ENCODE results near the gene CADPS. TPM values are rescaled to one million over a fixed set of nuclear protein-coding genes. Genes with fewer than 3 reads are reported as not detected.

The CADPS gene
- polyA plus RNA-seq, 1 donor from 2014 or later: 118 TPM

DNA sequence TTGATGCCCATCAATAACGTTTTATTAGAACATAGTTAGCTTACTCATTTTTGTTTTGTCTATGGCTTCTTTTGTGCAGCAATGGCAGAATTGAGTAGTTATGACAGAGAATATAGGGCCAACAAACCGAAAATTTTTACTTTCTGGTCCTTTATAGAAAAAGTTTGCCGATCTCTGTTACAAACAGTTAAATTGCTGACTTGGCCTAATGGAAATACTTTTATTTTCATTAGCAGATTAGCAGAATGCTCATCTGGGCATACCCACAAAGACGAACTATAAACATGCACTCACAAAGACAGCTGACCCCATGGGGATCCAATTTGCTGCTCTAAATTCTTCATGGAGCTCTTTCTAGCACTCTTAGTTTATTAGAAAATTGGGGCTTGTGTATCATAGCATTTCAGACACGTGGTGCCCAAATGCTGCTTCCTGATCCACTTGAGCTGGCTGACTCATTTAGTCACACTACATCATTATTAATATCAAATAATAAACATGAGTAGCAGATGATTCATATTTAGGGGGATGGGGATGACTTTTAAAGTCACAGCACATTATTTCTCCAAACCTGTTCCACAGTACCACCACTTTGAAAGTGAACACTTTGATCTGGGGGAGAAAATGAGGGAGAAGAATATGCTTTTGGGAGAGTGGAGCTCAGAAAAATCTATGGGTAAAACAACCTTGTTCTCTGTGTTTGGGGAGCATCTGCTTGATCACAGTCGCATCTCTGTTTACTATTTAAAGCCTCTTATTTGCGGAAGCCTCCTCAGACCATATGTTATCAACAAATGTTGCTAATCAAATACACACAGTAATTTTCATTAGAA is 273.8 kb downstream of the CADPS start:
- peak overlapping the region; percentile 57 for H3K4me2 ChIP-seq (ENCODE audit: low read length)
- peak overlapping the region; percentile 75 for H3K27ac ChIP-seq (ENCODE audit: low read length)
- TF ChIP-seq SMC3 (conservative IDR thresholded peaks at IDR 0.05; ENCODE audit: poor library complexity) (no peak), EP300 (conservative IDR thresholded peaks at IDR 0.05; ENCODE audit: poor library complexity, severe bottlenecking) (no peak), MXI1 (conservative IDR thresholded peaks at IDR 0.05; ENCODE audit: poor library complexity, severe bottlenecking) (no peak), EZH2 (IDR thresholded peaks at IDR 0.05; ENCODE audit: borderline replicate concordance, insufficient read depth, low read length, poor library complexity, severe bottlenecking) (no peak), POLR2AphosphoS5 (IDR thresholded peaks at IDR 0.05) (no peak), TAF1 (IDR thresholded peaks at IDR 0.05; ENCODE audit: low read depth) (no peak), RAD21 (conservative IDR thresholded peaks at IDR 0.05) (no peak)
- TF ChIP-seq, protein P1, sequence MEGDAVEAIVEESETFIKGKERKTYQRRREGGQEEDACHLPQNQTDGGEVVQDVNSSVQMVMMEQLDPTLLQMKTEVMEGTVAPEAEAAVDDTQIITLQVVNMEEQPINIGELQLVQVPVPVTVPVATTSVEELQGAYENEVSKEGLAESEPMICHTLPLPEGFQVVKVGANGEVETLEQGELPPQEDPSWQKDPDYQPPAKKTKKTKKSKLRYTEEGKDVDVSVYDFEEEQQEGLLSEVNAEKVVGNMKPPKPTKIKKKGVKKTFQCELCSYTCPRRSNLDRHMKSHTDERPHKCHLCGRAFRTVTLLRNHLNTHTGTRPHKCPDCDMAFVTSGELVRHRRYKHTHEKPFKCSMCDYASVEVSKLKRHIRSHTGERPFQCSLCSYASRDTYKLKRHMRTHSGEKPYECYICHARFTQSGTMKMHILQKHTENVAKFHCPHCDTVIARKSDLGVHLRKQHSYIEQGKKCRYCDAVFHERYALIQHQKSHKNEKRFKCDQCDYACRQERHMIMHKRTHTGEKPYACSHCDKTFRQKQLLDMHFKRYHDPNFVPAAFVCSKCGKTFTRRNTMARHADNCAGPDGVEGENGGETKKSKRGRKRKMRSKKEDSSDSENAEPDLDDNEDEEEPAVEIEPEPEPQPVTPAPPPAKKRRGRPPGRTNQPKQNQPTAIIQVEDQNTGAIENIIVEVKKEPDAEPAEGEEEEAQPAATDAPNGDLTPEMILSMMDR (IDR thresholded peaks at IDR 0.05; ENCODE audit: poor library complexity, severe bottlenecking): no peak
- TF ChIP-seq, protein P2, sequence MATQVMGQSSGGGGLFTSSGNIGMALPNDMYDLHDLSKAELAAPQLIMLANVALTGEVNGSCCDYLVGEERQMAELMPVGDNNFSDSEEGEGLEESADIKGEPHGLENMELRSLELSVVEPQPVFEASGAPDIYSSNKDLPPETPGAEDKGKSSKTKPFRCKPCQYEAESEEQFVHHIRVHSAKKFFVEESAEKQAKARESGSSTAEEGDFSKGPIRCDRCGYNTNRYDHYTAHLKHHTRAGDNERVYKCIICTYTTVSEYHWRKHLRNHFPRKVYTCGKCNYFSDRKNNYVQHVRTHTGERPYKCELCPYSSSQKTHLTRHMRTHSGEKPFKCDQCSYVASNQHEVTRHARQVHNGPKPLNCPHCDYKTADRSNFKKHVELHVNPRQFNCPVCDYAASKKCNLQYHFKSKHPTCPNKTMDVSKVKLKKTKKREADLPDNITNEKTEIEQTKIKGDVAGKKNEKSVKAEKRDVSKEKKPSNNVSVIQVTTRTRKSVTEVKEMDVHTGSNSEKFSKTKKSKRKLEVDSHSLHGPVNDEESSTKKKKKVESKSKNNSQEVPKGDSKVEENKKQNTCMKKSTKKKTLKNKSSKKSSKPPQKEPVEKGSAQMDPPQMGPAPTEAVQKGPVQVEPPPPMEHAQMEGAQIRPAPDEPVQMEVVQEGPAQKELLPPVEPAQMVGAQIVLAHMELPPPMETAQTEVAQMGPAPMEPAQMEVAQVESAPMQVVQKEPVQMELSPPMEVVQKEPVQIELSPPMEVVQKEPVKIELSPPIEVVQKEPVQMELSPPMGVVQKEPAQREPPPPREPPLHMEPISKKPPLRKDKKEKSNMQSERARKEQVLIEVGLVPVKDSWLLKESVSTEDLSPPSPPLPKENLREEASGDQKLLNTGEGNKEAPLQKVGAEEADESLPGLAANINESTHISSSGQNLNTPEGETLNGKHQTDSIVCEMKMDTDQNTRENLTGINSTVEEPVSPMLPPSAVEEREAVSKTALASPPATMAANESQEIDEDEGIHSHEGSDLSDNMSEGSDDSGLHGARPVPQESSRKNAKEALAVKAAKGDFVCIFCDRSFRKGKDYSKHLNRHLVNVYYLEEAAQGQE (IDR thresholded peaks at IDR 0.05; ENCODE audit: borderline replicate concordance): no peak
- no peaks in the 10 kb centered on the region for H3K9me3 ChIP-seq (ENCODE audit: low read length)
- H3K36me3 ChIP-seq (ENCODE audit: insufficient read depth, low read length): no peaks in the 10 kb centered on the region
- no peaks in the 10 kb centered on the region for H3K27me3 ChIP-seq (ENCODE audit: insufficient read depth, low read depth, low read length)
- no peaks in the 10 kb centered on the region for H3K9me2 ChIP-seq (ENCODE audit: insufficient read depth, low read length)
- no peaks in the 10 kb centered on the region for H3K79me2 ChIP-seq (replicated peaks; ENCODE audit: insufficient read depth, low read length)
- peak overlapping the region; percentile 53 for H3K4me3 ChIP-seq (ENCODE audit: low read length)
- H4K20me1 ChIP-seq (ENCODE audit: insufficient read depth): no peaks in the 10 kb centered on the region
- peaks cover 4% of the 10 kb centered on the region for H3F3A ChIP-seq (ENCODE audit: insufficient read depth, low read length, poor library complexity, severe bottlenecking)
- H2AFZ ChIP-seq (ENCODE audit: low read depth, low read length): no peak overlapping the region
- peak overlapping the region; percentile 25 for H3K9ac ChIP-seq (ENCODE audit: low read length)

DNA sequence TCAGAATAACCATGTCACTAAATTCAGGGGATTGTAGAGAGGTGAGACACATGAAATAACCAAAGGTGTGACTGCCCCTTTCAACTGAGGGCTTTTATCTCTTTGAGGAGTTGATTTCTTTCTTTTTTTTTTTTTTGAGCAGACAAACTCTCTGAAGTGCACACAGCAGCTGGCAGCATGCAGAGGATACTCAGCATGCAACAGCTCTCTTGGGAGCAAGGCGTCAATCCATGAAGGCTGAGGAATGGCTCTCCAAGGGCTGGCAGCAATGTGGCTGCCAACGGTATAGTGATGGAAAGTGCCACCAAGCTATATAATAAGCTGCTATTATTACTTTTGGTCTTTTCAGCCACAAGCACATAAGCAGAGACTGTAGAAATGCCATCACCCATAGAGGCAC is 275.2 kb downstream of the CADPS start:
- H3K9me2 ChIP-seq (ENCODE audit: insufficient read depth, low read length): no peaks in the 10 kb centered on the region
- no peaks in the 10 kb centered on the region for H3K27me3 ChIP-seq (ENCODE audit: insufficient read depth, low read depth, low read length)
- H3K9me3 ChIP-seq (ENCODE audit: low read length): no peaks in the 10 kb centered on the region
- no peak overlapping the region for H3K27ac ChIP-seq (ENCODE audit: low read length)
- no peaks in the 10 kb centered on the region for H3K36me3 ChIP-seq (ENCODE audit: insufficient read depth, low read length)
- TF ChIP-seq RAD21 (conservative IDR thresholded peaks at IDR 0.05) (no peak), POLR2AphosphoS5 (IDR thresholded peaks at IDR 0.05) (no peak), SMC3 (conservative IDR thresholded peaks at IDR 0.05; ENCODE audit: poor library complexity) (no peak), TAF1 (IDR thresholded peaks at IDR 0.05; ENCODE audit: low read depth) (no peak), EP300 (conservative IDR thresholded peaks at IDR 0.05; ENCODE audit: poor library complexity, severe bottlenecking) (no peak), MXI1 (conservative IDR thresholded peaks at IDR 0.05; ENCODE audit: poor library complexity, severe bottlenecking) (no peak), EZH2 (IDR thresholded peaks at IDR 0.05; ENCODE audit: borderline replicate concordance, insufficient read depth, low read length, poor library complexity, severe bottlenecking) (no peak)
- TF ChIP-seq, protein P1 (IDR thresholded peaks at IDR 0.05; ENCODE audit: poor library complexity, severe bottlenecking): no peak
- TF ChIP-seq, protein P2 (IDR thresholded peaks at IDR 0.05; ENCODE audit: borderline replicate concordance): no peak
- H3K79me2 ChIP-seq (replicated peaks; ENCODE audit: insufficient read depth, low read length): no peaks in the 10 kb centered on the region
- peaks cover 4% of the 10 kb centered on the region for H3F3A ChIP-seq (ENCODE audit: insufficient read depth, low read length, poor library complexity, severe bottlenecking)
- no peak overlapping the region for H2AFZ ChIP-seq (ENCODE audit: low read depth, low read length)
- no peak overlapping the region for H3K9ac ChIP-seq (ENCODE audit: low read length)
- no peak overlapping the region for H3K4me3 ChIP-seq (ENCODE audit: low read length)
- H4K20me1 ChIP-seq (ENCODE audit: insufficient read depth): no peaks in the 10 kb centered on the region
- H3K4me2 ChIP-seq (ENCODE audit: low read length): no peak overlapping the region

Data from neural cell (in vitro differentiated cells).